Activated gamma-delta T cell treated with Interleukin-2 at 50 U/mL for 16 hours (primary cell): ENCODE measurements around the gene TTC34.
"Not testable (repeated sequence)": the region's sequence is repeated elsewhere in the genome, so short reads cannot be mapped to it uniquely, and the experiment has no call there.

Source experiments
- DNase-seq: peaks from one replicate; pipeline ENCODE4 v3.0.0-alpha.2; 2020

The TTC34 gene

DNA sequence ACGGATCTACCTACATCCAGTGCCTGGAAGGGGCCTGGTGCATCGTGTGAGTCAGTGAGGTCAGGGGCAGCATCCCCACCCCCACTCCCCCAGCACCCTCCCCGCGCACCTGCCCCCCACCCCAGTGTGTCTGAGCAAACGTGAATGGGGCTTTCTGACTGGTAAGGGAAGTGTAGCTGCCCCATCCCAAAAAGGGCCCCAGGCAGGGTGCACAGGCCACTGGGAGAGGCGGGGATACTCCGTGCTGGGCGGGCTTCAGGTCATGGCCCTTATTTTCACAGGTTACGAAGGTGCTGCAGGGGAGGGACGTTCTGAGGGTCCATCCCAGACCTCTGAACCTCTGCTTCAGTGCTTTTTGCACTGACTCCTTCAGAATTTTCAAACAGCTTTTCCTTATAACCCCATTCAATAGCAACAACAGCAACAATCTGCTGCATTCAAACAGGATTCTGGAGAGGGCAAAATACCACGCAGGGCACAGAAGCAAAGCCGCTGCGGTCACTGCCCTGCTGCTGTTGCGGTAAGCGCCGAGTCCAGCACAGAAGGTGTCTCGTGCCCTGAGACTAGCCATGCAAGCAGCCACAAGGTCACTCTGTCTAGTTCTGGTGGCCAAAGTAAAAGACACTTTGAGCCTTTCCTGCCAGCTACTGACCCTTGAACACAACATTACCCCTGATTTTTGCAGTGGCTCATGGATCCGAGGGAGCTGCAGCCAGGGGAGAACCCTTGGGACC is 10.3 kb downstream of the TTC34 start:
- DNase-seq: no peak

DNA sequence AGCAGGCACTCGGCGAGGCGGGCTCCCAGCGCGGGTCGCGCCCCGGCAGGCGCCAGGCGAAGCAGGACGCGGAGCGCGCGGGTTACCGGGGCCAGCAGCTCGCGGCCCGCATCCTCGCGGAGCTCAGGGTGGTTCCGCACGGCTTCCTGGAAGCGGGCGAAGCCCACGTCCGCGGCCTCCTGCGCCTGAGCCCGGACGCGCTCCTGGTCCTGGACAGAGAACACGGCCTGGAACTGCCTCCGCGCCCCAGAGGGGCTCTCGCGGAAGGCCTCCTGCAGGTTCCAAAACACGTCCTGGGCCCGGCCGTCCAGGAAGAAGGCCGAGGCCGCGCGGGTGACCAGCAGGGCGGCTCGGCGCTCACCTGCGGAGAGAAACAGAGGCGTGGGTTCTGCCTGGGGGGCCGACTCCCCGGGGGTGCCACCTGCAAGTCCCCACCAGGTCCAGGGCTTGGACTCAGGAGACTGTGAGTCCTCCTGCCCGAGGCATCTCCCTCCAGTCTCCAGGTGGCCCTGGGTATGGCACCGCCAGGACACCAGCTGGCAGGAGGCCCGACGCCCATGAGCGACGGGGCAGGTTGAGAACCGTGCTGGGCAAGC is 11.4 kb downstream of the TTC34 start:
- DNase-seq: no peak

DNA sequence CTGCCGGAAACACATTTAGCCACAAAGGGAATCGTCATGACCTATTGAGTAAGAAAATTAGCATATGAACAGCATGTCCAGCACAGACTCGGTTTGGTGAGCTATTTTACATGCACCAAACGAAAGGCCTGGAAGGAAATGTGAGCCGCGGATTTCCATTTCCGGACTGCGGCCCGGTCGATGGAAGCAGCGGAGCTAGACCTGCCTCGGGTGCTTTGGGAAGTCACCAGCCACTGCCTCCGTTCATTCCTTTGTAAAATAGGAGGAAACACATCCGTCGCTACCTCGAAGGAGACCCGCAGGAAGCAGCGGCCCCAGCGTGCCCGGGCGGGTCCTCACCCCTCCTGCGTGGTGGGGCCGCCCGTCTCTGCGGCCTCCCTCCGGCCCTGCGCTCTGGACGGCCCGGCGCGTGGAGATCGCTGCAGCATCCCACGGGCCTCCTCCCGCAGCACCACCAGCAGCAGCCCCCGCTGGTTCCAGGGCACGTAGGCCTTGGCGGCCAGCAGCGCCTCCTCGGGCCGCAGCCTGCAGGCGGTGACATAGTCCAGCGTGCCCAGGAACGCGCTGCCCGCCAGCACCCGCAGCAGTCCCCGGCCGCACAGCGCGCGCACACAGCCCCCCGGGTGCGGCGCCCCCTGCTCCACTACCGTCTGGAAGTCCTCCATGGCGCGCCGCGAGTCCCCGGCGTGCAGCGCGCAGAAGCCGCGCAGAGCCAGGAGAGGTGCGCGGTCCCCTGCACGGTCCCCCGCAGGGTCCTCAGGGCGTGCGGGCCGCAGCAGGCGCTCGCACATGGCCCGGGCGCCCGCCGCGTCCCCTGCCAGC is 12.1 kb downstream of the TTC34 start:
- no peak for DNase-seq

DNA sequence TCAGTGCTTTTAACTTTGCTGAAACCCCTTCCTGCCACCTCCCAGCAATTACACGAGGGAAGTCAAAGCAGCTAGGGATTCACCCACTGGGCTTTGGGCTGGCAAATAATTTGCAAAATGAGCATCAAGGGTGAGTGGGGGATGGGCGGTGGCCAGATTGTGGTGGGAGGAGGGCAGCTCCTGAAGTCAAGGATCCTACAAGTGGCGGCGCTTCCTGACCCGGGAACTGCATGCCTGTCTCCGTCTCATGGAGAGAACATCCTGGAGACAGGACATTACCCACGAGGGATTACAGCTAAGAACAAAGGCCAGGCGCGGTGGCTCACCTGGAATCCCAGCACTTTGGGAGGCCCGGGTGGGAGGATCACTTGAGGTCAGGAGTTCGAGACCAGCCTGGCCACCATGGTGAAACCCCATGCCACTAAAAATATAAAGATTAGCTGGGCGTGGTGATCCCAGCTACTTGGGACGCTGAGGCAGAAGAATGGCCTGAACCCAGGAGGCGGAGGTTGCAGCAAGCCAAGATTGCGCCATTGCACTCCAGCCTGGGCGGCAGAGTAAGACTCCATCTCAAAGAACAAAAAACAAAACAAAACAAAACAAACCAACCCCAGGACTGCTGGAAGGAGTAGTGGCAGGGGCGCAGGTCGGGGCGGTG is 12.9 kb downstream of the TTC34 start:
- no peak for DNase-seq

DNA sequence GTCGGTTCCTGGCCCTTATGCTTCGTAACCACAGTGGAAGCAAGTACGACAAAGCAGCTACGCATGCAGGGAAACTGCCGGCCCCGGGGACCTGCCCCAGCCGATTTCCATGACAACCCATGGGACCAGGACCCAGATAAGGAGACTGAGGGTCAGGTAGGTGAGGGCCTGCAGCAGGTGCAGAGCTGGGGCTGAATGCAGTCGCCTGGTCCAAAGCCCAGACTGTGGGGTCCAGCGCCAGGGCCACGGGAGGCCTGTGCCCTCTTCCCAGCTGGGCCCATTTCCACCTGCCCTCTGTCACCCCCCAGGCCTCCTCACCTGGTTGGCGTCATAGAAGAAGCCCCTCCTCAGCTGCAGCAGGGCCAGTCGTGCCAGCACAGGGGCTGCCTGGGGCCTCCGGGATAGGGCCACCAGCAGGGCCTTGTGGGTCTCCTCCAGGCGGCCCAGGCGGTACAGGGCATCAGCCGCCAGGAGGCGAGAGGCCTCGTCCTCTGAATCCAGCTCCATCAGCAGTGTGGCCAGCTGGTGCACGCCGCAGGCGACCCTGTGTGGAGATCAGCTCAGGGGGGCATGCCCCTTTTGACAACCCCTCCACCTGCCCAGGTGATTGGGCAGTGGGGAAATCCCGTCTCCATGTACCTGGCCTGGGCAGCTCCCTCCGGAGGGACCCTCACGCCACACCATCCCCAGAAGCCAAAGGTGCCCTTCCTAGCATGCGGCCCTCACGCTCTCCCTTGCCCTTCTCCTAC is 14.2 kb downstream of the TTC34 start:
- no peak for DNase-seq

DNA sequence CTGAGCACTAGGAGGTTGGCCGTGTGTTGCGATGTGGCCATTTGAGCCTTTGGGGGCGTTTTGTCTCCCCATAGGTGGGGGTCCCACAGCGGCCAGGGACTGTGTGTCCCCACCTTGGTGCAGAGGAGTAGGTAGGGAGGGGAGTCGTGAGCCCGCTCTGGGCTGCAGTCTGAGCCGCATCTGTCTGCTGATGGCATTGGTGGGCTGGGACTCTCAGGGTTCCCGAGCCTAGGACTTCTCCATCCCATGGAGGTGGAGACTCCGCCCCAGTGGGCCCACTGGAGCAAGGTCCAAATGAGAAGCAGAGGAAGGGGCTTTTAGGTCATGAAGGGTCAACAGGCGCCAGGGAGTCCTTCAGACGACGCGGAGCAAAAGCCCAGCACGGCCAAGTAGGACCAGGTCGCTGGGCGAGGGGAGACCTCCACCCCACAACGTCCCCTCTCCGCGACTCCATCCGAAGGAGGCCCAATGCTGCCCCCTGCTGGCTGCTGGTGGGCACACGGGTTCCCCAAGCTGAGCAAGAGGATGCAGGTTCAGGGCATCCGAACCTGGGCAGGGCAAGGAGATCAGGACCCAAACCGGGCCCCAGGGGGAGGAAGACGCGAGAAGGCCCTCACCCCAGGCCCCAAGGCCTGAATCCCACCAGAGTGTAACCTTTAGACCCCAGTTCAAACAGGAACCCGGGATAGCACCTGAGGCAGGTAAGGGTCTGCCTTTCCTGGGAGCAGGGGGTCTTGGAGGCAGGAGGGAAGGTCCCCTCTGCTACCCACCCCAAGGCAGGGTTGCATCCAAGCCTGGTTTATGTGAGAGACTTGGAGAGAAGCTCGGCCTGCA is 14.9 kb downstream of the TTC34 start:
- DNase-seq: peak; percentile 73

DNA sequence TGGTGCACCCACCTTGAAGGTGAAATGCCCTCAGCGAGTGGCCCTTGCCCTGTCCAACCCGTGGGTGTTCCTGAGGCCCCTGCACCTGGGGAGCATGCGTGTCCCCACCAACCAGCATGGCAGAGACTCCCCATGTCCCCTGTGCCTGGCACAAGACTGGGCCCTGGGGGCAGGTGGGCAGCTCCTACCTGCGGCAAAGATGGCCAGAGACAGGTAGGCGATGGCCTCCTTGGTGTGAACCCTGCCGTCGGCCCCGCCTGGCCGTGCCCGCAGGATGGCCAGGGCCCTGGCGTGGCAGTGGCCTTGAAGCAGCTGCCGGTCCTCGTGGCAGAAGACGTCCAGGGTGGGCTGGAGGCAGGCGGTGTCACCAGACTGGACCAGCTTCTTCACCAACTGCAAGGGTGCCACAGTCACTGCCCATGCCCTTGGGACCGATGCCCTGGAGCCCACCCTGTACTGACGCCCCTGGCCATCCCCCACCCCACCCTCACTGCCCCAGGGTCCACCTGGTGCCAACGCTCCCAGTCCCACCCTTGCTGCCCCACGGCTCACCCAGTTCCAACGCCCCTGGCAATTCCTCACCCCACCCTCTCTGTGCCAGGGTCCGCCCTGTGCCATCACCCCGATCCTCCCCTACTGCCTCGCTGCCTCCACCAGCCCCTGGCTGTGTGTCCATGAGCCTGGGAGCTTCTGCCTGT is 15.7 kb downstream of the TTC34 start:
- DNase-seq: no peak

DNA sequence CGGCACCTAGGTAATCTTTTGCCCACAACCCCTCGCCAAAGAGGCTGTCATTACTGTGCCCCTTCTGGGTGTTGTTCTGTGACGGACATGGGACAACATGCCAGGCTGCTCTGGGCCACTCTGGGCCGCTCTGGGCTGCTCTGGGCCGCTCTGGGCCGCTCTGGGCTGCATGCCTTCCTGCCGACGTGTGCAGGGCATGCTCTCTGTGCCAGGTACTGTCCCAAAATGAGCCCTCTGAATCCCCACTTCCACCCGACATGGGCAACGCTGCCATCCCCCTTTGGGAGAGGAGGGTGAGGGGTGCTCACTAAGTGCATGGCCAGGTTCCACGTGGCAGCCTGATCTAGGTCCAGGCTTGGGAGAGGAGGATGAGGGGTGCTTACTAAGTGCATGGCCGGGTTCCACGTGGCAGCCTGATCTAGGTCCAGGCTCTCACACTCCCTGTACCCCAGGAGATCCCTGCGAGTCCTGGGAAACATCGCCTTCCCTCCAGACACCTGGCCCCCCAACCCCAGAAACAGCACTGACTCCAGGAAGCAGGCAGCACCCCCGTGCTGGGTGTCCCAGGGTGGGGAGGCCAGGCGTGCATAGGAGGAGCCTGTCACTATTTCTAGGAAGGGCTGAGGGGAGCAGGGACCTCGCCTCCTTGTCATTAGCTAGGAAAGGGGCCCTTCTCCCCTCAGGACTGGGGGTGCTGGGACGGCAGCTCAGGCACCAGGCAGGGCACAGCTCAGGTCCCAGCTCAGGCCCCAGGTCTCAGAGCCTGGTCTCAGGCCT is 16.5 kb downstream of the TTC34 start:
- no peak for DNase-seq

DNA sequence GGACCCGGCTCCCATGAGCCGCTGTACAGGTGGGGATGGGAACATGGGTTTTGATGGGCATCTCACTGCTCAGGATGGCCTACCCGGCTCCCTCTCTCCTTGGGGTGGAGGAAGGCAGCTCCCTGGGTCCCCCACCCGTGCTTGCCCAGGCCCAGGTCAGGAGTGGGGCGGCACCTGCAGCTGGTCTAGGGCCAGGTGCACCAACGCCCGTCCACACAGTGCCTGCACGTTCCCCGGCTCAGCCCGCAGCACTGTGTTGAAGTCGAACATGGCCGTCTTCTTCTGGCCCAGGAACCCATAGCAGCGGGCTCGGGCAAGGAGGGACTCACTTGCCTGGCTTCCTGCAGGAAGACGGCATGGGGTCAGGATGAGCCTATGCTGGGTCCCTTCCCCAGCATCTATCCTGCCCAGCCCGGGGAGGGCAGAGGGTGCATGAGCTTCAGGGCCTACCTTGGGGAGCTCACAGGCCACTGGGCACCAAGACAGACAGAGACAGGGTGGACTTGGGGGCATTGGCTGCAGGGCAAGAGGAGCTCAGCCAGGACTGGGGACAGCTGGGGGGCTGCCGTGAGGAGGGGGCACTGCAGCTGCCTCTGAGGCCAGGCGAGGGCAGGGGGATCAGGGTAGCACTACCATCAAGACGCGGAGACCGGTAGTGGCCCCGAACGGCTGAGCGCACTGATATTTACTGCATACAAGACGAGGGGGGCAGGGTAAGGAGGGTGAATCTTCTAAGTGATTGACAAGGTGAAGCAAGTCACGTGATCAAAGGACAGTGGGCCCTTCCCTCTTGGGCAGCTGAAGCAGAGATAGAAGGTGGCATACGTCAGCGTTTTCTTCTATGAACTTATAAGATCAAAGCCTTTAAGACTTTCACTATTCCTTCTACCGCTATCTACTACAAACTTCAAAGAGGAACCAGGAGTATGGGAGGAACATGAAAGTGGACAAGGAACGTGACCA is 17.8 kb downstream of the TTC34 start:
- DNase-seq: no peak

DNA sequence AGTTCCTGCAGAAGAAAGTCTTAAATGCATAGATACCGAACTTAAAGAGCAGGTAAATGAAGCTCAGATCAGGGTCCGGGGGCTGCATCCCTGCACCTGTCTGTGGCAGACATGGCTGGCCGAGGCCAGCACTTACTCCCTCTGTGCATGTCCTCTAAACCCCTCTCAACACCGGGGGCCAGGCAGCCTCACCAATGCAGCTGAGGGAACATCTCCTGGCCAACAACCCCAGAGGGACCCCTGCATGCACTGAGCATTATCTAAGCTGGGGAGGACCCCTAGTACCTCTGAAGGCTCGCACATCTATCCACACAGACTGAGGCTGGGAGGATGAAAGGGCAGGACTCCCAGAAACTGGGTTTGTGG is 18.4 kb downstream of the TTC34 start:
- DNase-seq: no peak

DNA sequence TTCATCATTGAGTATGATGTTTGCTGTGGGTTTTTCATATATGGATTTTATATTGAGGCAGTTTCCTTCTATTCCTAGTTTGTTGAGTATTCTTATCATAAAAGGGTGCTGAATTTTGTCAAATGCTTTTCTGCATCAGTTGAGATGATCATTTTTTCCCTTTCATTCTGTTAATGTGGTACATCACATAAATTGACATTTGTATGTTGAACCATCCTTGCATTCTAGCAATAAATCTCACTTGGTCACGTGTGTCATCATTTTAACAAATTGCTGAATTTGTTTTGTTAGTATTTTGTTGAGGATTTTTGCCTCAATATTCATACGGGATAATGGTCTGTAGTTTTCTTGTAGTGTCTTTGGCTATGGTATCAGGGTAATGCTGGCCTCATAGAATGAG is 19.9 kb downstream of the TTC34 start:
- DNase-seq: no peak

DNA sequence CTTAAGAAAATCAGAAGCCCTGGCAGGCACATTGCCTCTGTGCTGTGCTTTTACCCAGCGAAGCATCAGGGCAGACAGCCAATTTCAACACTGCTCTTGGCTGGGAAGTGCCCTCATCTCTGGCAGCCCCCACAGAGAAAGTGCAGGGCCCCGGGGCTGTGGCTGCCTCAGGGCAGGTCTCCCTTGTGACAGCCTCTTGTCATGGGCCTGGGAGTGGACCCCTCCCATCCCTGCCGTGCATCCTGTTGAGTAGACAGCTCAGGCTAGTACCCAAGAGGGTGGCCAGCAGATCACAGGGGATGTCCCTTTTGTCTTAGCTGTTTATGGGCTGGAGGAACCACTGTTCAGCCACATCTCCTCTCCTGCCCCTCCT is 23.3 kb downstream of the TTC34 start:
- DNase-seq: no peak

DNA sequence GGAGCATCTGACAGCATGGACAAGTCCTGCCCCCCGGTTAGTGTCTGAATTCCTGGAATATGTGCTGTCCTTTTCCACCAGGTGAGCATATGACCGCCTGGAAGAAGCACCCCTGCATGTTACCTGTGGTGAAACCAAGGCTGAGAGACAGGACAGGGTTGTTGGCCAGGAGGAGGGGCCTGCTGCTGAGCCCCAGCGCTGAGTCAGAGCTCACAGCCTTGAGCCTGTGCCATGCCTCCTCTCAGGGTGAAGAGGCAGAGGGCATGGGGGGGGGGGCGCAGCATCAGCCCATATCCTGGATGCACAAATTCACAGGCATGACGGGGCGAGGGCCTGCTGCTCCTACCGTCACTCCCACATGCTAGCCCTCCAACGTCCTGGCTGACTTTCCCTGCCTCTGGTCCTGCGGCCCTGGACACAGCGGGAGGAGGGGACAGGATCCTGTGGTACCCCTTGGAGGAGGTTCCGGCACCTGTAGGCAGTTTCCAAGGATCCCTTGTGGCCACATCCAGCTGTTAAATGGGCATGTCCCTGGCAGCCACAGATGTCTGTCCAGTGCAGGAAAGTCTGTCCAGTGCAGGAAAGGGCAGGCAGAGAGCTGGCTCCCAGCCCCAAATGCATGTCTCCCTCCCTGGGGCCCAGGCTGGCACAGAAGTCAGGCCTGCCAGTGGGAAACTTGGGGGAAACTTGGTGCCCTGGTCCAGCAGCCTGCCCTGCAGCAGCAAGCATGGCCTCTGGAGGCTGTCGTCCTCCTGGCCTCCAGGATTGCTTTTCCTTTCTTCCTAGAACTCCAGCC is 23.9 kb downstream of the TTC34 start:
- no peak for DNase-seq

DNA sequence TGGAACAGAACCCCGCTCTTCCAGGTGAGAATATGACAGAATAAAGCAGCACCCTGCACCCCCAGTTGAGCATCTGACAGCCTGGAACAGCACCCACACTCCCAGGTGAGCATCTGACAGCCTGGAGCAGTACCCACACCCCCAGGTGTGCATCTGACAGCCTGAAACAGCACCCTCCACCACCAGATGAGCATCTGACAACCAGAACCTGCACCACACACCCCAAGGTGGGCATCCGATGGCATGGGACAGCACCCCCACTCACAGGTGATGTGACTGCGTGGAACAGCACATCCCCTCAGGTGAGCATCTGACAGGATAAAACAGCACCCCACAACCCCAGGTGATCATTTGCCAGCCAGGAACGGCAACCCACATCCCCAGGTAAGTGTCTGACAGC is 26.2 kb downstream of the TTC34 start:
- not testable (repeated sequence) for DNase-seq

DNA sequence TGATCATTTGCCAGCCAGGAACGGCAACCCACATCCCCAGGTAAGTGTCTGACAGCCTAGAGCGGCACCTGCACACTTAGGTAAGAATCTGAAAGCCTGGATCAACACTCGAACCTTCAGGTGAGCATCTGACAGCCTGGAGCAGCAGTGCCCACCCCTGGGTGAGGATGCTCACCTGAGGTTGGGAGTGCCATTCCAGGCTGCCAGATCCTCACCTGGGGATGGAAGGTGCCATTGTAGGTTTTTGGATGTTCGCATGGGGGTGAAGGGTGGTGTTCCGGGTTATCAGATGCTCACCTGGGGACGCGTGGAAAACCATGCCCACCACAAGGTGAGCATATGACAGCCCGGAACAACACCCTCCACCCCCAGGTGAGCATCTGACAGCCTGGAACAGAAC is 33.4 kb downstream of the TTC34 start:
- DNase-seq: not testable (repeated sequence)

DNA sequence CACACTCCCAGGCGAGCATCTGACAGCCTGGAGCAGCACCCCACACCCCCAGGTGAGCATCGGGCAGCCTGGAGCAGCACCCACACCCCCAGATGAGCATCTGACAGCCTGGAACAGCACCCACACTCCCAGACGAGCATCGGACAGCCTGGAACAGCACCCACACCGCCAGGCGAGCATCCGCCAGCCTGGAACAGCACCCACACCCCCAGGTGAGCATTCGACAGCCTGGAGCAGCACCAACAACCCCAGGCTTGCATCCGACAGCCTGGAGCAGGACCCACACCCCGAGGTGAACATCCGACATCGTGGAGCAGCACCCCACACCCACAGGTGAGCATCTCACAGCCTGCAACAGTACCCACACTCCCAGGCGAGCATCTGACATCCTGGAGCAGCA is 42.1 kb downstream of the TTC34 start:
- DNase-seq: not testable (repeated sequence)

DNA sequence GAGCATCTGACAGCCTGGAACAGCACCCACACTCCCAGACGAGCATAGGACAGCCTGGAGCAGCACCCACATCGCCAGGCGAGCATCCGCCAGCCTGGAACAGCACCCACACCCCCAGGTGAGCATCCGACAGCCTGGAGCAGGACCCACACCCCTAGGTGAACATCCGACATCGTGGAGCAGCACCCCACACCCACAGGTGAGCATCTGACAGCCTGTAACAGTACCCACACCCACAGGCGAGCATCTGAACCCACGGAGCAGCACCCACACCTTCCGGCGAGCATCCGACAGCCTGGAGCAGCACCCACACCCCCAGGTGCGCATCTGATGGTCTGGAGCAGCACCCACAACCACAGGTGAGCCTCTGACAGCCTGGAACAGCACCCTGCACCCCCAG is 44.0 kb downstream of the TTC34 start:
- not testable (repeated sequence) for DNase-seq

DNA sequence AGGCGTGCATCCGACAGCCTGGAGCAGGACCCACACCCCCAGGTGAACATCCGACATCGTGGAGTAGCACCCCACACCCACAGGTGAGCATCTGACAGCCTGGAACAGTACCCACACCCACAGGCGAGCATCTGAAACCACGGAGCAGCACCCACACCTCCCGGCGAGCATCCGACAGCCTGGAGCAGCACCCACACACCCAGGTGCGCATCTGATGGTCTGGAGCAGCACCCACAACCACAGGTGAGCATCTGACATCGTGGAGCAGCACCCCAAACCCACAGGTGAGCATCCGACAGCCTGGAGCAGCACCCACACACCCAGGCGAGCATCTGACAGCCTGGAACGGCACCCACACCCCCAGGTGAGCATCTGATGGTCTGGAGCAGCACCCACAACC is 46.1 kb downstream of the TTC34 start:
- DNase-seq: not testable (repeated sequence)
